Measurements from ENCODE around the gene EGLN1. TPM values are rescaled to one million over a fixed set of nuclear protein-coding genes. Genes with fewer than 3 reads are reported as not detected.
A peak's percentile ranks its signal among the peaks of the same experiment; 100 is the strongest.

The EGLN1 gene
- total and polyA plus RNA-seq, 10 donors: 5.6 to 44.0 (median 37.2) TPM

DNA sequence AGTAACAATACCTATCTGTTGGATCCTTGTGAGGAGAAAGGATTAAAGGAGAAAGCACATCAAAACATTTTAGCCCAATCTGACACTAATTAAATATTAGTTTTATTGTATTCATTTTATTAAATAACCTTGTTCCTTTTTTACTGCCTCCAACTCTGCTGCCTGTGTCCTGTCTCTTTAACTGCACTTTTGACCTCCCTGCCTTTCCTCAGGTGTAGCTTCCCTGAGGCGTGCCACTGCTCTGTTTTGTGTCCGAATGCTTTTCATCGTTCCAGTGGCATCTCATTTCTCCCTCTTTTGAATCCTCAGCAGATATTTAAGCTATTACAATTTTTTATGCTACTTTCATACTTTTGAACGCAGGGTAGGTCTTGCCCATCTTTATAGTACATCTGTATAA, 73.6 kb downstream of the EGLN1 start:
- peaks cover 0 to 98% (median 59%) of the 10 kb centered on the region in 6 donors for H3K36me3 ChIP-seq
- peaks cover 0 to 10% (median 0%) of the 10 kb centered on the region in 6 donors for H3K4me1 ChIP-seq
- H3K27me3 ChIP-seq (replicated peaks in 1 of 7): no peaks in the 10 kb centered on the region
- 96 to 99% (median 98%) methylated on average over 4 of the region's 4 CpGs for whole genome bisulfite sequencing, 5 donors
- DNase-seq: no peak
- TF ChIP-seq POLR2A (IDR thresholded peaks at IDR 0.05) (no peak), POLR2AphosphoS5 (IDR thresholded peaks at IDR 0.05) (no peak)
- TF ChIP-seq, protein P1, sequence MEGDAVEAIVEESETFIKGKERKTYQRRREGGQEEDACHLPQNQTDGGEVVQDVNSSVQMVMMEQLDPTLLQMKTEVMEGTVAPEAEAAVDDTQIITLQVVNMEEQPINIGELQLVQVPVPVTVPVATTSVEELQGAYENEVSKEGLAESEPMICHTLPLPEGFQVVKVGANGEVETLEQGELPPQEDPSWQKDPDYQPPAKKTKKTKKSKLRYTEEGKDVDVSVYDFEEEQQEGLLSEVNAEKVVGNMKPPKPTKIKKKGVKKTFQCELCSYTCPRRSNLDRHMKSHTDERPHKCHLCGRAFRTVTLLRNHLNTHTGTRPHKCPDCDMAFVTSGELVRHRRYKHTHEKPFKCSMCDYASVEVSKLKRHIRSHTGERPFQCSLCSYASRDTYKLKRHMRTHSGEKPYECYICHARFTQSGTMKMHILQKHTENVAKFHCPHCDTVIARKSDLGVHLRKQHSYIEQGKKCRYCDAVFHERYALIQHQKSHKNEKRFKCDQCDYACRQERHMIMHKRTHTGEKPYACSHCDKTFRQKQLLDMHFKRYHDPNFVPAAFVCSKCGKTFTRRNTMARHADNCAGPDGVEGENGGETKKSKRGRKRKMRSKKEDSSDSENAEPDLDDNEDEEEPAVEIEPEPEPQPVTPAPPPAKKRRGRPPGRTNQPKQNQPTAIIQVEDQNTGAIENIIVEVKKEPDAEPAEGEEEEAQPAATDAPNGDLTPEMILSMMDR (IDR thresholded peaks at IDR 0.05 in 8 of 11, conservative IDR thresholded peaks at IDR 0.05 in 3 of 11): no peak
- no peak overlapping the region for H3K4me3 ChIP-seq
- no peak overlapping the region for H3K27ac ChIP-seq
- no peaks in the 10 kb centered on the region for H3K9me3 ChIP-seq
- intact Hi-C loops (cut with DNase I; ENCODE audit: low total_unique reads): no loop called here

DNA sequence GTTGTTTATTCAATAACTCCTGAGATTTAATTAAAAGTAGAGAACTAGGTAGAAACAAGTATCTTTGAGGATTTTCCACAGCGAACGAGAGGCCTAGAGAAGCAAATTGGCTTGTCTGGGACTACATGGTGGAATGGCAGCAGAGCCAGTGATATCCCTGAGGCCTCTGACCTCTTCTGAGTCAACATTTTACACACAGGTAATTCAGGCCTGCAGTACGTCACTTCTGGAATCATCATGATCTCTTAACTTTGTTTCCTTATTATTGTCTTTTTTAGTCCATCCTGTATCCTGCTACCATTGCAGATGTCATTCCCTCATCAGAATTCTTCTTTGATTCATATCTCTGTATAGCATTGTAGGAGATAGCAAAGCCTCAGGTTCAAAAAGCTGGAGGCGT, 74.1 kb downstream of the EGLN1 start:
- Histone ChIP-seq H3K4me3 (no peak overlapping the region), H3K27ac (no peak overlapping the region), H3K27me3 (replicated peaks in 1 of 7) (no peaks in the 10 kb centered on the region), H3K36me3 (peaks cover 0 to 98% (median 60%) of the 10 kb centered on the region in 6 donors), H3K4me1 (peaks cover 0 to 14% (median 0%) of the 10 kb centered on the region in 6 donors), H3K9me3 (no peaks in the 10 kb centered on the region)
- no peak for DNase-seq
- TF ChIP-seq POLR2AphosphoS5 (IDR thresholded peaks at IDR 0.05) (no peak), POLR2A (IDR thresholded peaks at IDR 0.05) (no peak)
- intact Hi-C loops (cut with DNase I; ENCODE audit: low total_unique reads): no loop called here
- 94 to 98% (median 96%) methylated on average over 4 of the region's 4 CpGs for WGBS, 5 donors

DNA sequence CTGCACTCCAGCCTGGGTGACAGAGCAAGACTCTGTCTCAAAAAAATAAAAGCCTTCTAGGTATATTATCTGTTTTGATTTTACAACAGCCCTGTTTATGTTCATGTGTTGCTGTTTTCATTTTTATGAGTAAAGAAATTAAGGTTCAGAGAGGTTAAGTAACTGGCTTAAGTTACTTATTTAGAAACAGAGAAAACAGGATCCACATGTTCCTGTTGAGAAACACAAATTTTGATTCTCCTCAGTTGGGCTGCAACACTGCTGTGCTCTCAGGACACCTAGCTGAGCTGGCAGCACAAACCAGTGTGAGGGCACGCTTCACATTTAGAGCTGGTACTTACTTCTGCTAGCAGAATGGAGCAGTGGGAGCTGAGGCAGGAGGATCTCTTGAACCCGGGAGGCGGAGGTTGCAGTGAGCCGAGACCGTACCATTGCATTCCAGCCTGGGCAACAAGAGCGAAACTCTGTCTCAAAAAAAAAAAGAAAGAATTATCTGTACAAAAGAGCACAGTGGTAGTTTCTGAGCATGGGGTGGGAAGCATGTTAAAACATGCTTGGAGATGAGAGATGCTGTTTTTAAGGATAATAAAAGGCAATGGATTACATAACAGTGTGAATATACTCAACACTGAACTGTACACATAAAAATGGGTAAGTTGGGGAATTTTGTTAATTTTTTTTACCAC, 81.6 kb downstream of the EGLN1 start:
- TF ChIP-seq POLR2A (IDR thresholded peaks at IDR 0.05) (no peak), POLR2AphosphoS5 (IDR thresholded peaks at IDR 0.05) (no peak)
- TF ChIP-seq, protein P1 (IDR thresholded peaks at IDR 0.05 in 8 of 11, conservative IDR thresholded peaks at IDR 0.05 in 3 of 11): no peak
- 88 to 97% (median 92%) methylated on average over 6 of the region's 6 CpGs for WGBS, 5 donors
- intact Hi-C loops (cut with DNase I; ENCODE audit: low total_unique reads): no loop called here

DNA sequence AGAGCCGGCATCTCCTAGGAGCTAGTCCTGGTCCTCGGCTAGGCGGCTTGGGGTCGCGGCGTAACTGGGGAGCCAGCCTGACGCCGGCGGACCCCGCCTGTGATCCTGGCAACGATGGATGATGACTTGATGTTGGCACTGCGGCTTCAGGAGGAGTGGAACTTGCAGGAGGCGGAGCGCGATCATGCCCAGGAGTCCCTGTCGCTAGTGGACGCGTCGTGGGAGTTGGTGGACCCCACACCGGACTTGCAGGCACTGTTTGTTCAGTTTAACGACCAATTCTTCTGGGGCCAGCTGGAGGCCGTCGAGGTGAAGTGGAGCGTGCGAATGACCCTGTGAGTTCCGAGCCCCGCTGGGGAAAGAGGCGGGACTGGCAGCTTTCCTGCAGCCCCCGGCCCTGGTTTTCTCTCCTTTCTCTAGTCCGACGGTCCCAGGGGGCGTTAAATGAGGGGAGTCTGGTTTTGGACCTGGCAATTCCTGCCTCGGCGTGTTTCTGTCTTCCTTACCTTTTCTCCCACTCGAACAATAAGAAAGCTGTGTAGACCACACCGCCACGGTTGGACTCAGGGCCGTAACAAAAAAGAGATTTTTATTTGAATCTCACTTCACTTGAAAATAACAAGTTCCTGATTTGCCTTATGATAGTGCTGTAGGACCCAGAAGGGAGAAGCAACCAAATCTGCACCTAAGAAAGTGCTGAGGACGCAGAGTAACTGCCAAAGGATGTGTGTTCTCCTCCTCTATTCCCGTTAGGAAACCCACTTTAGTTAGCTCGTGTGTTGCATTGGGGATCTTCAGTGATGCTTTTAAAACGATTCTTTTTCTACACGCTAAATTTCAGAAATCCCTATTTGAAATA, 83.6 kb downstream of the EGLN1 start, which contains the start of gene SPRTN:
TSS of gene SPRTN (plus strand) at position 24 of the 859 bp plus-strand sequence. CDS start at position 115, 91 bp downstream.
- WGBS, 5 donors: 0 to 2% (median 1%) methylated on average over 21 to 43 of the region's 43 CpGs
- Histone ChIP-seq H3K27me3 (replicated peaks in 1 of 7) (no peaks in the 10 kb centered on the region), H3K4me3 (peak within 1 kb of the TSS; percentile 84 to 95 (median 92)), H3K4me1 (peaks cover 45 to 80% (median 57%) of the 10 kb centered on the region in 6 donors), H3K36me3 (peaks cover 0 to 55% (median 11%) of the 10 kb centered on the region in 6 donors), H3K9me3 (no peaks in the 10 kb centered on the region), H3K27ac (peak within 1 kb of the TSS; percentile 92 to 98 (median 97))
- no peak for DNase-seq
- TF ChIP-seq, protein P1 (IDR thresholded peaks at IDR 0.05 in 8 of 11, conservative IDR thresholded peaks at IDR 0.05 in 3 of 11): peak in 1 of 11 experiments; percentile 2
- no peak for TF ChIP-seq POLR2A (IDR thresholded peaks at IDR 0.05)
- intact Hi-C loops (cut with DNase I; ENCODE audit: low total_unique reads): loop anchor here (10.0 kb wide), 1 partner anchor 94 kb away; the partner anchor contains the start of gene GNPAT

More for the DNA sequence above, 81.6 kb downstream of the EGLN1 start:
- H3K4me3 ChIP-seq: no peak overlapping the region
- H3K4me1 ChIP-seq: peaks cover 25 to 70% (median 37%) of the 10 kb centered on the region in 6 donors
- no peak for DNase-seq
- no peak overlapping the region for H3K27ac ChIP-seq
- H3K27me3 ChIP-seq (replicated peaks in 1 of 7): no peaks in the 10 kb centered on the region
- H3K36me3 ChIP-seq: peaks cover 0 to 63% (median 7%) of the 10 kb centered on the region in 6 donors
- H3K9me3 ChIP-seq: no peaks in the 10 kb centered on the region

Data from spleen (tissue), 11 donors.